ENCODE results near the gene TPRN. TPM values are rescaled to one million over a fixed set of nuclear protein-coding genes. Genes with fewer than 3 reads are reported as not detected.

TPRN gene
- total and polyA plus RNA-seq, 4 donors, result 4.3 to 10.8 (median 5.7) TPM

GRCh38 chr9:137150617-137151457, 49.7 kb downstream of the TPRN start:
- intact Hi-C loops (cut with DNase I), result no loop called here
- DNase-seq (no peak), ATAC-seq (ENCODE audit: low FRiP score) (no peak)
- Histone ChIP-seq H3K36me3 (ENCODE audit: control insufficient read depth in 1 of 2, insufficient read depth in 2 of 2, low read length in 1 of 2) (no peaks in the 10 kb centered on the region), H3K27ac (ENCODE audit: low read depth in 1 of 2, low read length in 2 of 2) (no peak overlapping the region), H3K9me3 (ENCODE audit: control insufficient read depth, low read length) (peaks cover 1% of the 10 kb centered on the region), H3K4me3 (ENCODE audit: low read length in 2 of 2) (no peak overlapping the region), H3K4me1 (ENCODE audit: control insufficient read depth in 1 of 2, insufficient read depth in 2 of 2, low read length in 2 of 2) (no peaks in the 10 kb centered on the region), H3K27me3 (ENCODE audit: control insufficient read depth in 1 of 2, insufficient read depth in 2 of 2, low read length in 1 of 2) (no peaks in the 10 kb centered on the region)
- 25 to 37% methylated on average over 34 of the region's 34 CpGs for WGBS, 2 donors

- Histone ChIP-seq H3K36me3 (ENCODE audit: control insufficient read depth in 1 of 2, insufficient read depth in 2 of 2, low read length in 1 of 2) (no peaks in the 10 kb centered on the region), H3K27me3 (ENCODE audit: control insufficient read depth in 1 of 2, insufficient read depth in 2 of 2, low read length in 1 of 2) (no peaks in the 10 kb centered on the region)
- WGBS, 2 donors, result 43 to 58% methylated on average over 20 of the region's 20 CpGs
Measured at GRCh38 chr9:137149942-137150616, 50.5 kb downstream of the TPRN start.

GRCh38 chr9:137149363-137149762, 51.2 kb downstream of the TPRN start:
- WGBS, 2 donors, result 82 to 84% methylated on average over 5 of the region's 5 CpGs
- Histone ChIP-seq H3K4me1 (ENCODE audit: control insufficient read depth in 1 of 2, insufficient read depth in 2 of 2, low read length in 2 of 2) (no peaks in the 10 kb centered on the region), H3K9me3 (ENCODE audit: control insufficient read depth, low read length) (peaks cover 1% of the 10 kb centered on the region), H3K27ac (ENCODE audit: low read depth in 1 of 2, low read length in 2 of 2) (no peak overlapping the region), H3K36me3 (ENCODE audit: control insufficient read depth in 1 of 2, insufficient read depth in 2 of 2, low read length in 1 of 2) (no peaks in the 10 kb centered on the region), H3K27me3 (ENCODE audit: control insufficient read depth in 1 of 2, insufficient read depth in 2 of 2, low read length in 1 of 2) (no peaks in the 10 kb centered on the region), H3K4me3 (ENCODE audit: low read length in 2 of 2) (no peak overlapping the region)
- intact Hi-C loops (cut with DNase I), result no loop called here
- ATAC-seq (ENCODE audit: low FRiP score), result no peak
- no peak for DNase-seq

More at GRCh38 chr9:137149942-137150616, 50.5 kb downstream of the TPRN start:
- no peak overlapping the region for H3K27ac ChIP-seq (ENCODE audit: low read depth in 1 of 2, low read length in 2 of 2)
- DNase-seq (no peak), ATAC-seq (ENCODE audit: low FRiP score) (no peak)
- intact Hi-C loops (cut with DNase I), result no loop called here
- no peak overlapping the region for H3K4me3 ChIP-seq (ENCODE audit: low read length in 2 of 2)
- H3K4me1 ChIP-seq (ENCODE audit: control insufficient read depth in 1 of 2, insufficient read depth in 2 of 2, low read length in 2 of 2), result no peaks in the 10 kb centered on the region
- peaks cover 1% of the 10 kb centered on the region for H3K9me3 ChIP-seq (ENCODE audit: control insufficient read depth, low read length)

GRCh38 chr9:137148661-137149060, 51.9 kb downstream of the TPRN start:
- no peaks in the 10 kb centered on the region for H3K36me3 ChIP-seq (ENCODE audit: control insufficient read depth in 1 of 2, insufficient read depth in 2 of 2, low read length in 1 of 2)
- no peaks in the 10 kb centered on the region for H3K27me3 ChIP-seq (ENCODE audit: control insufficient read depth in 1 of 2, insufficient read depth in 2 of 2, low read length in 1 of 2)
- no peak for DNase-seq
- no peaks in the 10 kb centered on the region for H3K4me1 ChIP-seq (ENCODE audit: control insufficient read depth in 1 of 2, insufficient read depth in 2 of 2, low read length in 2 of 2)
- H3K27ac ChIP-seq (ENCODE audit: low read depth in 1 of 2, low read length in 2 of 2), result no peak overlapping the region
- ATAC-seq (ENCODE audit: low FRiP score), result no peak
- peaks cover 1% of the 10 kb centered on the region for H3K9me3 ChIP-seq (ENCODE audit: control insufficient read depth, low read length)
- intact Hi-C loops (cut with DNase I), result no loop called here
- 81 to 83% methylated on average over 19 of the region's 19 CpGs for WGBS, 2 donors
- H3K4me3 ChIP-seq (ENCODE audit: low read length in 2 of 2), result no peak overlapping the region

- intact Hi-C loops (cut with DNase I), result no loop called here
- no peaks in the 10 kb centered on the region for H3K4me1 ChIP-seq (ENCODE audit: control insufficient read depth in 1 of 2, insufficient read depth in 2 of 2, low read length in 2 of 2)
- H3K4me3 ChIP-seq (ENCODE audit: low read length in 2 of 2), result no peak overlapping the region
- H3K27ac ChIP-seq (ENCODE audit: low read depth in 1 of 2, low read length in 2 of 2), result no peak overlapping the region
- WGBS, 2 donors, result 67 to 75% methylated on average over 27 of the region's 27 CpGs
- DNase-seq (no peak), ATAC-seq (ENCODE audit: low FRiP score) (no peak)
- peaks cover 1% of the 10 kb centered on the region for H3K9me3 ChIP-seq (ENCODE audit: control insufficient read depth, low read length)
- no peaks in the 10 kb centered on the region for H3K36me3 ChIP-seq (ENCODE audit: control insufficient read depth in 1 of 2, insufficient read depth in 2 of 2, low read length in 1 of 2)
- no peaks in the 10 kb centered on the region for H3K27me3 ChIP-seq (ENCODE audit: control insufficient read depth in 1 of 2, insufficient read depth in 2 of 2, low read length in 1 of 2)
Measured at GRCh38 chr9:137148242-137148641, 52.3 kb downstream of the TPRN start.

GRCh38 chr9:137147793-137148160, 52.8 kb downstream of the TPRN start:
- WGBS, 2 donors, result 16 to 29% methylated on average over 13 to 24 of the region's 24 CpGs
- no peak overlapping the region for H3K27ac ChIP-seq (ENCODE audit: low read depth in 1 of 2, low read length in 2 of 2)
- ATAC-seq (ENCODE audit: low FRiP score) (no peak), DNase-seq (no peak)
- H3K9me3 ChIP-seq (ENCODE audit: control insufficient read depth, low read length), result peaks cover 1% of the 10 kb centered on the region
- no peaks in the 10 kb centered on the region for H3K27me3 ChIP-seq (ENCODE audit: control insufficient read depth in 1 of 2, insufficient read depth in 2 of 2, low read length in 1 of 2)
- H3K36me3 ChIP-seq (ENCODE audit: control insufficient read depth in 1 of 2, insufficient read depth in 2 of 2, low read length in 1 of 2), result no peaks in the 10 kb centered on the region
- no peak overlapping the region for H3K4me3 ChIP-seq (ENCODE audit: low read length in 2 of 2)
- intact Hi-C loops (cut with DNase I), result no loop called here
- no peaks in the 10 kb centered on the region for H3K4me1 ChIP-seq (ENCODE audit: control insufficient read depth in 1 of 2, insufficient read depth in 2 of 2, low read length in 2 of 2)

GRCh38 chr9:137147091-137147792, 53.3 kb downstream of the TPRN start:
- peaks cover 1% of the 10 kb centered on the region for H3K9me3 ChIP-seq (ENCODE audit: control insufficient read depth, low read length)
- DNase-seq, result no peak
- no peaks in the 10 kb centered on the region for H3K27me3 ChIP-seq (ENCODE audit: control insufficient read depth in 1 of 2, insufficient read depth in 2 of 2, low read length in 1 of 2)
- no peaks in the 10 kb centered on the region for H3K36me3 ChIP-seq (ENCODE audit: control insufficient read depth in 1 of 2, insufficient read depth in 2 of 2, low read length in 1 of 2)
- H3K4me3 ChIP-seq (ENCODE audit: low read length in 2 of 2), result no peak overlapping the region
- intact Hi-C loops (cut with DNase I), result no loop called here
- WGBS, 2 donors, result 85 to 87% methylated on average over 25 to 26 of the region's 26 CpGs
- no peak overlapping the region for H3K27ac ChIP-seq (ENCODE audit: low read depth in 1 of 2, low read length in 2 of 2)
- ATAC-seq (ENCODE audit: low FRiP score), result no peak
- no peaks in the 10 kb centered on the region for H3K4me1 ChIP-seq (ENCODE audit: control insufficient read depth in 1 of 2, insufficient read depth in 2 of 2, low read length in 2 of 2)

- intact Hi-C loops (cut with DNase I), result no loop called here
- WGBS, 2 donors, result 48 to 57% methylated on average over 8 to 9 of the region's 9 CpGs
- Histone ChIP-seq H3K4me3 (ENCODE audit: low read length in 2 of 2) (no peak overlapping the region), H3K27me3 (ENCODE audit: control insufficient read depth in 1 of 2, insufficient read depth in 2 of 2, low read length in 1 of 2) (no peaks in the 10 kb centered on the region), H3K4me1 (ENCODE audit: control insufficient read depth in 1 of 2, insufficient read depth in 2 of 2, low read length in 2 of 2) (no peaks in the 10 kb centered on the region), H3K9me3 (ENCODE audit: control insufficient read depth, low read length) (peaks cover 1% of the 10 kb centered on the region), H3K27ac (ENCODE audit: low read depth in 1 of 2, low read length in 2 of 2) (no peak overlapping the region), H3K36me3 (ENCODE audit: control insufficient read depth in 1 of 2, insufficient read depth in 2 of 2, low read length in 1 of 2) (no peaks in the 10 kb centered on the region)
- ATAC-seq (ENCODE audit: low FRiP score) (no peak), DNase-seq (no peak)
Measured at GRCh38 chr9:137146527-137146918, 54.0 kb downstream of the TPRN start.
